GM21619 (cell line): ENCODE data around the gene DLX5.

Experiments
- ATAC-seq: cut with Tn5 transposase; IDR thresholded peaks from one replicate; pipeline ENCODE4 v1.9.1; 2021; ENCODE audit not compliant: unreplicated experiment

The DLX5 gene

GRCh38 chr7:97018791-97019531 lies 5.7 kb downstream of the DLX5 start:
- ATAC-seq: no peak

GRCh38 chr7:97018126-97018601 lies 6.5 kb downstream of the DLX5 start:
- no peak for ATAC-seq

GRCh38 chr7:97017192-97018125 lies 7.2 kb downstream of the DLX5 start:
- no peak for ATAC-seq

GRCh38 chr7:97016381-97017191 lies 8.0 kb downstream of the DLX5 start:
- ATAC-seq: no peak

- no peak for ATAC-seq
Measured at GRCh38 chr7:97015756-97016380, 8.8 kb downstream of the DLX5 start.

GRCh38 chr7:97015279-97015678 lies 9.4 kb downstream of the DLX5 start:
- ATAC-seq: no peak

- no peak for ATAC-seq
Measured at GRCh38 chr7:97014145-97014750, 10.4 kb downstream of the DLX5 start.

- no peak for ATAC-seq
Measured at GRCh38 chr7:97013845-97014134, 10.8 kb downstream of the DLX5 start.

GRCh38 chr7:97013134-97013844 lies 11.3 kb downstream of the DLX5 start:
- ATAC-seq: no peak

GRCh38 chr7:97012365-97013133 lies 12.1 kb downstream of the DLX5 start:
- no peak for ATAC-seq

GRCh38 chr7:97011536-97012364 lies 12.9 kb downstream of the DLX5 start:
- ATAC-seq: no peak

- ATAC-seq: no peak
Measured at GRCh38 chr7:97011104-97011503, 13.5 kb downstream of the DLX5 start.

GRCh38 chr7:97009753-97010732 lies 14.6 kb downstream of the DLX5 start:
- ATAC-seq: no peak

- no peak for ATAC-seq
Measured at GRCh38 chr7:97008275-97008917, 16.2 kb downstream of the DLX5 start.

- ATAC-seq: no peak
Measured at GRCh38 chr7:97007583-97007861, 17.1 kb downstream of the DLX5 start.

GRCh38 chr7:97006816-97007582 lies 17.6 kb downstream of the DLX5 start:
- no peak for ATAC-seq
